Measurements from ENCODE around the gene OR2A25.
"Not testable (repeated sequence)": the region's sequence is repeated elsewhere in the genome, so short reads cannot be mapped to it uniquely, and the experiment has no call there.

The OR2A25 gene, protein sequence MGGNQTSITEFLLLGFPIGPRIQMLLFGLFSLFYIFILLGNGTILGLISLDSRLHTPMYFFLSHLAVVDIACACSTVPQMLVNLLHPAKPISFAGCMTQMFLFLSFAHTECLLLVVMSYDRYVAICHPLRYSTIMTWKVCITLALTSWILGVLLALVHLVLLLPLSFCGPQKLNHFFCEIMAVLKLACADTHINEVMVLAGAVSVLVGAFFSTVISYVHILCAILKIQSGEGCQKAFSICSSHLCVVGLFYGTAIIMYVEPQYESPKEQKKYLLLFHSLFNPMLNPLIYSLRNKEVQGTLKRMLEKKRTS

DNA sequence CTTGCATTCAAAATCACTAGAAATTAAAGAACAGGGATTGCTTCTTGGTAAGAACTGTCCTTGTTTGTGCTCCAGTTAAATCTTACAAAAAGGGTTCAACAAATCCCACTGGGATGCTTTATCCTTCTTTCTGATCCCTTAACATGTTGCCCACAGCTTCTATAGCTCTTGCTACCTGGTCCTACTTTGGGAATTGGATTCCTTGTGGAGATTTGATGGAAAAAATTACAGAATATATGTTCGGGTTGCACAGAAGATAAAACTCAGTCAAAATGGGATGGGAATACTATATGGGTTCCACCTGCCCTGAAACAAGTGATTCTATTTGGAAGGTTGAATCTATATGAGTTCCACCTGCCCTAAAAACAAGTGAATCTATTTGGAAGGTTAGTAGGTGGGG lies at the start of gene OR2A25:
Gene OR2A25 (plus strand): TSS at position 301 of the 400 bp plus-strand sequence. CDS start 4,409 bp downstream, outside the sequence.
- DNase-seq: no peak

DNA sequence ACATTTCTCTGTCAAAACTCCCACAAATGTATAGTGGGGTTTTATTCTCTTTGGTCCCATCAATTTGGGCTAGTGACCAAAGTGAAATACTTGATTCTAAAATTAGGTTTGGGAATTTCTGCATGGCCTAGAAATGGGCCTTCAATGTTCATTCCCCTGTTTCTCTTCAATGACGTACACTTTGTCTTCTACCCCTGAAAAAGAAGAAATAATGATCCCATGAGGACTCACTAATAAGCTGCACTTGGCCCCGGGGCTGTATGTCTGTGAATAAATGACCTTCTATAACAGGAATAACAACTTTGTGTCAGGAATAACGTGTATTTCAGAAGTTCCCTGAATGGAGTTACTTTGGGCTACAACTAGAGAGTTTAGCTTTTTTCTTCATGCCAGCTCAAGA lies 49.3 kb upstream of the OR2A25 start:
- DNase-seq: no peak

DNA sequence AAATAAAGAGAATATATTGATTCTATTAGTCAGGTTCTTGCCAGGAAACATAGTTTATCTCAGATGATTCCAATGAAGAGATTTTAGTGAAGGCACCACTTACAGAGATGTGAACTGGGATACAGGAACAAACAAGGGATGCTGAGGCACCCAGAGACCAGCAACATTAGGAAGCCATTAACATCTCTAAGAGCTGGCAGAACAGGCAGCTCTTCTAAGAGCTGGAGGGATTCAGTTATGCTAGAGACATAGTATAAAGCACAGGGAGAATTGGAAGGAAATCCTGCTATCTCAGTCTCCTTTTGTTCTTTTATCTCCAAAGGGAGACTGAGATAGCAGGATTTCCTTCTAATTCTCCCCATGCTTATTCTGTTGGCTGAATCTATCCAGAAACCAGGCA lies 47.4 kb upstream of the OR2A25 start:
- no peak for DNase-seq

DNA sequence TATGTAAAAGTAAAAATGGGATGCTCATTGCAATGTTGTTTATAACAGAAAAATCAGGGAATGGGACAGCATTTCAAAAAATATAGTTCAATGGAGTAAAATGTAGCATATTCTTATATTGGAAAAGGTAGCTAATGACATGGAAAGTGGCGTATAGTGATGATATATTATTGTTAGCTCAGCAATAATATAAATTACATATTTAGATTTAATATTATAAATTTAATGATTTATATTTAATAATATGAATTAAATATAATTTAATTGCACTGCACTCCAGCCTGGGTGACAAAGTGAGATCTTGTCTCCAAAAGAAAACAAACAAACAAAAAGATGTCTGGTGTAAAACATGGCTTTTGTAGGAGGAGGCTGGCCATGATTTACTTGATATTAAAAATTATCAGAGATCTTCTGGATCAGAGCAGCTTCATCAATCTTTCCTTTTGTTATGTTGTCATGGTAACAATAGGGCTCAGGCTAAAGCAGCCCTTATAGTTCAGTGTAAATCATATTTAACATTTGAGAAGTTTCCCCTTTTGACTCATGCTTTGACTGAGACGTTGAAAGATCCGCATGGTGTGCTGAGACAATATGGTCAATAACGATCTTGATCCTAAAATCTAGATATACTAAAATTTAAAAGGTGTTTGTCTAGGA lies 46.3 kb upstream of the OR2A25 start:
- no peak for DNase-seq

DNA sequence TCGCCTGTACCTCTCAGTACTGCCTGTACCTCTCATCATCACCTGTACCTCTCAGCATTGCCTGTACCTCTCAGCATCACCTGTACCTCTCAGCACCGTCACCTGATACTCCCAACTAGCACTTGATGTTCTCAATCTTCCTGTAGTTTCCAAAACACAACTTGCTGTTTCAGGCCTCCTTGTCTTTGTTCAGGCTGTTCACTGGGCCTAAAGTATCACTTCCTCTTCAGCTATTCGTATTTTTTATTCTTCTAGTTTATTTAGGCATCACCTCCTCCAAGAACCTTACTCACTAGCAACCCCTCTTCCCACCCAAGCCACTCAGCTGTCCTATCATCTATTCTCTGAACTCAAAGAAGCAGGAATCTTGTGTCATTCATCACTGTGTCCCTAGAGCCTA lies 45.4 kb upstream of the OR2A25 start:
- no peak for DNase-seq

DNA sequence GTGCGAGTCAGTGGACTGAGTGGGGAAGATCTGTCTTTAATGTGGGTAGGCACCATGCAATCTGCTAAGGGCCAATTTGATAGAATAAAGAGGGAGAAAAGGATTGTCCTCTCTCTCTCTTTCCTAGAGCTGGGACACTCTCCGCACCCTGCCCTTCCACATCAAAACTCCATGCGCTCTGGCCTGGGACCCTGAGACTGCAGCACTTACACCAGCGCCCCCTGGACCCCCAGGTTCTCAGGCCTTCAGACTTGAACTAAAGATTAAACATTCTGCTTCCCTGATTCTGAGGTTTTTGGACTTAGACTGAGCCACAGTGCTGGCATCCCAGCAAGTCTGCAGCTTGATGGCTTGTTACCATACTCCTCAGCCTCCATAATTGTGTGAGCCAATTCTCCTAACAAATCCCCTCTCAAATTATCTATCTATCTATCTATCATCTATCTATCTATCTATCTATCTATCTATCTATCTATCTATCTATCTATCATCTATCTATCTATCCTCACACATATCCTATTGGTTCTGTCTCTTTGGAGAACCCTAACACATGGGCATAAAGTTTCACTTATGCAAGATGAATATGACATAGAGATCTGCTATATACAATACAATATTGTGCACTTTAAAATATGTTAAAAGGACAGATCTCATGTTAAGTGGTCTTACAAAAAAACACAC lies 43.3 kb upstream of the OR2A25 start:
- no peak for DNase-seq

DNA sequence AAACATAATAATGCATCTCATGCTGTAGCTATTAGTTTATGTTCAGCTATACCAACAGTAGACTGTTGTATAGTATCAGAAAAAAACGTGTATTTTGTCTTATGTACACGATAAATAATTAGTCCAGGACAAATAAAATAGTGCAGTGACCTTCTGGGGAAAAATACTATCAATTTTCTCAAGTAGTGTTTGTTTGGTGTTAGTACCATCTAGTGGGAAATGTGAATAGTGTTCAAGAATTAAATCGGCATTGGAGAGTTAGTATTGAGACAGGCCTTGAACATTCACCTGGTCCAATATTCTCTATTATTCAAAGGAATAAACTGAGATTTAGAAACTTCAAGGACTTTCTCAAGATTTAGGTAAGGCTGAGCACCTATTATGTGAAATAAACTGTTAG lies 42.5 kb upstream of the OR2A25 start:
- DNase-seq: no peak

DNA sequence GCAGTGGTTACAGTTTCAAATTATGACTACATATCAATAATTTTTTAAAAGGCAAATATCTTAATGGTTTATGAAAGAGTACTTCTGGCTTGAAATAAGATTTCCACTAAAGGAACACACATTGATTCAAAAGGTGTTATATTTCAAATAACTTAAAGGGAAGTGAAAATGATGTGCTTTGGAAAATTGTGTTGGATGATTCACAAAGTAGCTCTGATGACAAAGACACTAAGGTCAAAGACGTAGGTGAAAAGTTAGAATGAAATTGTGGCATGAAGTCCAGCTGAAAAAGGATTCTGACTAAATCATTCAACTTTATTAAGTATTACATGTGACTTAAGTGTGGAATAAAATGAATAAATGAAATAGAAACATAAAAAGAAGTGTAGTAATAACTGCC lies 41.6 kb upstream of the OR2A25 start:
- no peak for DNase-seq

DNA sequence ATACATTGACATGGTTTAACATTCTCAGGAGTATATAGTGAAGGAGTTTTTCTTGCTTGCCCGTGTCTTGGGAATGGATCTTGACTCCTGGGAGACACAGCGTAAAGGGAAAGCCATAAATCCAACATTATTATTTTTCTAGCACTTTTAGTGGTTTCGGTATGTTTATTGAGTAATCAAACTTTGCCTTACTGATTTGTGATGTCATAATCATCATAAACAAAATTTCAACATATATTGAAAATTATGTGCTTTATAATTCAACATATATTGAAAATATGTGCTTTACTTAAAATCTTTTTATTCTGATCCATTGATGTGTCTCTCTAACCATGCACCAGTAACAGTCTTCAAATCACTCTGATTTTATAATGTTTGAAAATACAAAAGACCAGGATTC lies 41.1 kb upstream of the OR2A25 start:
- DNase-seq: no peak

DNA sequence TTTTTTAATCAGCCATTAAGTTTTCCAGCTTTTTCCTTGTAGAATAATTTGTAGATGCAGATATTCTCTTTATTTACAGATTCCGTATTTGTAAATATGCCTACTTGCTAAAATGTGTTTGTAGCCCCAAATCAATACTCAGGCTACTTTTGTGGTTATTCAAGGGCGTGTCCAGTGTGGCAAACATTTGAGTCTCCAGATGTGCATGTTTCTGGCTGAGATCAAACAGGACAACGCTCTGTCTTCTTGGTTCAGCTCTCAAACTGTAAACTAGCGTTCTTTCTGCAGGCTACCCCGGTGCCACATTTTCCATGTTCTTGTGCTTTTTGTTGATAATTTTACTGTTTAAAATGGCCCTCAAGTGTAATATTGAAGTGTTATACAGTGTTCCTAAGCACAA lies 37.1 kb upstream of the OR2A25 start:
- no peak for DNase-seq

DNA sequence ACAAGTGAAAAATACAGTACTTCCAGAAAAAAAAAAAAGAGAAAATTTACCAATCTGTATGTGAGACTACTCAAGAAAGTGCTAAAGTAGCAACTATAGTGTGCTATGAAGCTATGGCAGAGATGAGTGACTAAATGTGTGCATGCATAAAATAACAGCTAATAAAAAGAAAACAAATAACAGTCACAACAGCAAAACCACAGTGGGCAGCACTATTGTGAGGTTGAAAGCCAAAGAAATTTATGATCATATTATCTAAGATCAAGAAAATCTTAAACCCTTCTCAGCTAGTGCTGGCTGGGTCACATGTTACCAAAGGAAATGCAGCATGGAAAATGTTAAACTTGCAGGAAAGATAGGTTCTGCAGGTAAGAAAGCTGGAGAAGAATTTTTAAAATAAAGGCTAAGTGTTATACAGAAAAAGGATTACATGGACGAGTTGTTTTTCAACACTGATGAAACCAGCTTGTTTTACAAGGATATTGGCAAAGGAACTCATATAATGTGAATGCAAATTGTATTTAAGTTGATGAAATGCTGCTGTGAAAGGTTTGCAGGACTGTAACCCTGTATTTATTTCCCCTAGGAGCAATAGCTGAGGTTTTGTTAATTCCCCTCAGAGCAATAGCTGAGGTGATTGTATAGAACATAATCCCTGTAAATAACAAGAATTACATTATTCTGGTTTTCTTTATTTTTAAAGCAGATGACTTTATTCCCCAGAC lies 36.5 kb upstream of the OR2A25 start:
- DNase-seq: no peak

DNA sequence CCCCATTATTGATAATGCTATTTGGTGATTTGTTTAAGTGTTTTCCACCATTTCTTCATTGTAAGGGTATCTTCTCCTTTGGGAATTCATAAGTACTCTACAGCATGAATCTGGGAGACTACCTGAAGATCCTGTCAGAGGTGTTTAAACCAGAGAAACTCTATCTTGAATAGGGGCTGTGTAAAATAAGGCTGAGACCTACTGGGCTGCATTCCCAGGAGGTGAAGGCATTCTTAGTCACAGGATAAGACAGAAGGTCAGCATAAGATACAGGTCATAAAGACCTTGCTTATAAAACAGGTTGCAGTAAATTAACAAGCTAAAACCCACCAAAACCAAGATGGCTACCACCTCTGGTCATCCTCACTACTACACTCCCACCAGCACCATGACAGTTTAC lies 34.2 kb upstream of the OR2A25 start:
- no peak for DNase-seq

DNA sequence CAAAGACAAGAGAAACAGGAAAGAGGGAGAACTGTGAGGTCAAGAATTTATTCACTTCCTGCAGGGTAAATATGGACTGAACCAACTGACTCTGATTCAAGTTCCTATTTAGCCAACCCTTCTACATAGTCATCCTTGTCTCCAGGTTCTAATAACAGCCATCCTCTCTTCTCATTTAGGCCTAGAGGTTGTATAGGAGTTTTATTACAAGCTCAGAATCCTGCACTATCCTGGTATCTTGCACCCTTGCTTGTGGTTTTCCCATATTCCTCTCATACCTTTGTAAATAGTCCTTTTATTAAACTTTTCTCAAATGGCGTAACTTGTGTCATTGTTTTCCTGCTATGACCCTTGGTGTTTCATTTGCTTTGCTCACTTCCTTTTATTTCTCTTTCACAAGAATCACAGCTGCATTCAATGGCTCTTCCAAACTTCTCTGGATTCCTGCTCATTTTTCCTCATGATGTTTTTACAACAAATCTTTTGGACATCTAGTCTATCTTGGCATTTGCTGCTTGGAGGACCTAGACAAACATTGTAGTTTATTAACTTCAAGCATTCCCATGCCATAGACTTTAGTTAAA lies 33.2 kb upstream of the OR2A25 start:
- DNase-seq: no peak

DNA sequence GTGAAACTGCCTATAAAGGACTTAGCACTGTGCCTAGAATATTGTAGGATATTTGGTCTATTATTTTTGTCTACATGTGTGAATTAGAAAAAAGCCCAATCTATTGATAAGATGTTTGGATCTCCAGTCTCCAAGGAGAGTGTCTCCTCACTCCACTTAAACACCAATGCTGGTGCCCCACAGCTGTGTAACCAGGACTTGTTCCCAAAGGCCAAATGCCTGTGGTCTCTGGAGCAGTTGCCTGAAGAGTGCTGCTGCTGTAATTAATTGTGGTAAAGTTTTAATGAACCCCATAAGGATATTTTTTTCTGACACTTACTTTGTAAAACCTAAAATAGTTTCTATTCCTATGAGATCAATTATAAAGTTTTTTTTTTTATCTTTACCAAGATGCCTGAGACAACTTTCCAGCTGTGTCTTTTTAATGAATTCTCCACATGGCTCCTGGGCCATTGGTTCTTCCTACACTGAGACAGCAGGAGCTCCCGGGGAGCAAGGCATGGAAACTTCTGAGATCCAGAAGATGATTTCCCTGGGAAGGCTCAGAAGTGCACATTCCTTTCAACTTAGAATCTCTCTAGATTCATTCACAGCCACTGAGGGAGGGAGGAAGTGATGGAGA lies 32.1 kb upstream of the OR2A25 start:
- DNase-seq: no peak

DNA sequence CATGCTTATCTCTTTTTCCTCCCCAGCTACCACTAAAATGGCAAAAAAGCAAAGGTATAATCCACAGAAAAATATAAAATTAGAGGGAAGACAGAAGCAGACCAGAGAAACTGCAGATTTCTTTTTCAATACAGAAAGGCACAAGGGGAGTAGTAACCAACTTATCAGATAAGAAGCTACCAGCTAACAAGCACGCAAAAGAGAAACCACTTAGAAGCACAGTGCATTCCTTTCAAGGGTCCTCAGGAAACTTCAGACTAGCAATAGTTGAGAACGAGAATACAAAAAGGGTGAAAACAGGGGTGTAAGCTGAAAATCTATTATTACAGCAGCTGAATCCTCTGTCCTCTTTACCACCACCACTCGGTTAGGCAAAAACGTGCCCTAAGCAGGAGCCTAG lies 30.7 kb upstream of the OR2A25 start:
- DNase-seq: no peak

DNA sequence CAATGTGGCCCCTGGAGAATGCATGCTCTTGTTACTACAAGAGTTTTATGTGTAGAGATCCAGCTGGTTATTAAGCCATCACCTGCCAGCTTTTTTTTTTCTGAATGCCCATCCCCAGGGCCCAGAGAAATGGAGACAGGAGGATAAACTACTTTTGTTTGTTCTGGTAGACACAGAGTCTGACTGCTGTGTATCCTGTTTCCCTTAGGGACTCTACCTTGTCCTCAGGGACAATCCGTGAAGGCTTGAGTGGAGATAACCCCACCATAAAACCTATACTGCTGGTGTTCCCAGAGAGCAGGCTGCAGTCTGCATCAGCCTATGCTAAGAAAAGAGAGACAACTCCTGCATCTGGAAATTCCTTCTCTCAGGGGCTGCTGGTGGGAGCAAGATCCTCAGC lies 21.0 kb upstream of the OR2A25 start, which contains the start of gene OR2A5:
Gene OR2A5 (plus strand): TSS at position 301 of the 400 bp plus-strand sequence. CDS start 1,454 bp downstream, outside the sequence.
- no peak for DNase-seq

DNA sequence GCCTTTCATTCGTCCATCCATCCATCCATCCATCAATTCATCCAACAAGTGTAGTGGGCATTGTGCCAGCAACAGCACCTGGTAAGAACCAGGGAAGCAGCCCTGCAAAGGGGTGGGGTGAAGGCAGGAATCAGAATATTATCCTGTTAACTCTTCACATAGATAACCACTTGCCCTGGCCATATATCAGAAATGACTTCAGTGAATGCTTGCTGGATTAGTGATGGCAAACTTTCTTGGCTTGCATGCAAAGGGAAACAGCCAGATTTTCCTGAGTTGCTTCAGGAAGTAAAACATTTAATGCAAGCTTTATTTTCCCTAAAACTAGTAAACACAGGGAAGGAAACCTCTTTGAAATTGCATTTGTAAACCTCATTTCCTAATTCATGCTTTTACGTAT lies 20.1 kb upstream of the OR2A25 start:
- DNase-seq: no peak

DNA sequence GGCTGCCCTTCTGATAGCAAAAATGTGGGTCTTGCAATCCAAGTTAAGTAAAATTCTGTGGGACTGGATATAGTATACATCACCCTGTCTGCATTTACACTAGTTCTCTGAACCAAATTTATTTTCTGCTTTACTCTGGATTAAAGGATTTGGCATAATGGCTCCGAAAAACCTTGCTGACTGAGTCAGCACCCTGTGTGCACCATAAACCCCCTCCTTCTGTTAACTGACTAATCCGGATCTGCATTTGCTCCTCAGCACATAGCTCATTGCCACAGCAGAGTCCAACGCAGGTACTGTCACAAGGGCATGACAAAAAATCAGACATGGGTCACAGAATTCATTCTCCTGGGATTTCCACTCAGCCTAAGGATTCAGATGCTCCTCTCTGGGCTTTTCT lies 19.5 kb upstream of the OR2A25 start:
- no peak for DNase-seq

DNA sequence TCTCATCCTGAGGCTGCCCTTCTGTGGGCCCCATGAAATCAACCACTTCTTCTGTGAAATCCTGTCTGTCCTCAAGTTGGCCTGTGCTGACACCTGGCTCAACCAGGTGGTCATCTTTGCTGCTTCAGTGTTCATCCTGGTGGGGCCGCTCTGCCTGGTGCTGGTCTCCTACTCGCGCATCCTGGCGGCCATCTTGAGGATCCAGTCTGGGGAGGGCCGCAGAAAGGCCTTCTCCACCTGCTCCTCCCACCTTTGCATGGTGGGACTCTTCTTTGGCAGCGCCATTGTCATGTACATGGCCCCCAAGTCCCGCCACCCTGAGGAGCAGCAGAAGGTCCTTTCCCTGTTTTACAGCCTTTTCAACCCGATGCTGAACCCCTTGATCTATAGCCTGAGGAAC lies 18.7 kb upstream of the OR2A25 start:
- not testable (repeated sequence) for DNase-seq

DNA sequence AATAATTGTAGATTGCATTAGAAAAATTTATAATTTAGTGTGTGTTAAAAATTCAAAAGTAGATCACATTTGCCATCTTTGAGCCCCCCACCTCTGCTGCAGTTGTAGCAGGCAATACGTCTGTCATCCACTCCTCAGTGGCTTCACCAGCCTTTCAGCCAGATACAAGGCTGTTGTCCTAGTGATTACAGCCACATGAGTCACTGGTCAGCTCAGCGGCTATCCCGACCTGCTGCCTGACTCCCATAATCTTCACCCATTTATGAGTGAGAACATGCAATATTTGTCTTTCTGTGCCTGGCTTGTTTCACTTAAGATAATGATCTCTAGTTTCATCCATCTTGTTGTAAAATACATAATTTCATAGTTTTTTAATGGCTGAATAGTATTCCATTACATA lies 11.7 kb upstream of the OR2A25 start:
- DNase-seq: no peak

DNA sequence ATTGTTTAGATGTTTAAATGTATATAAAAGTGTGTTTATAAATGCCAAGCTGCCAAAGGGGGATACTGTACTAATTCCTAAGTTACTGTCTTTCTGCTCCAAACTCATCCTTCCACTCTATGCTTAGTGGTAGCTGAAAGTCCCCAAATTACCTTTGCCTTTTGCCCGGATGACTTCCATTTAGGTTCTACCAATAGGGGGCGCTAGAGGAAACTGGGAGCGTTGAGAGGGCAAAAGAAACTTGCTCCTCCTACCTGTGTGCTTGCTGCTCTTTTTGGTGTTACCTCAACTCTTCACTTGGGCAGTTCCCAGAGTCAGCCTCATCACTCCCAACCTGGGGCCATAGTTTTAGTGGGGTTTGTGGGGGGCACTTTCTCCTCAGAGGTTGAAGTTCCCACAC lies 5.9 kb upstream of the OR2A25 start:
- no peak for DNase-seq

DNA sequence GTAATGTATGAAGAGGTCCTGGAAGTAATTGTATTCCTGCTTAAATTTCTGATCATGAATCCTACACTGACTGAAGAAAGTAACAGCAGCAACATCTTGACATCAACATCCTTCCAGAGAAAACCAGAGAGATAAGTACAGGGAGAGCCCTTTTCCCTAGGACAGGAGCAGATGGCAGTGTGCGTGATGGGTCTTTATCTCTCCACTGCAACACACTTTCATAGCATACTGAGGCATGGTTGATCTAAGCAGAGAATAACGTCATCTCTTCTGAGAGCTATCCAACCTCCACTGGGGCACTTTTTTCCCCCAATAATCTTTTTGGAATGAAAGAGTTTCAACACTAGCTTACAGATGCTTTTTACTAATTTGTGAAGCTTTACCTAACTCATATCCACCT lies 342 bp downstream of the OR2A25 start:
- DNase-seq: no peak
